Right lobe of liver (tissue), 4 donors: ENCODE measurements around the gene CRTC2.

Experiments
- POLR2A ChIP-seq: fragments of 450-650 bp; IDR thresholded peaks from one replicate; pipeline ENCODE4 v1.6.1; 2017; ENCODE audit warnings: antibody characterized with exemption, mild to moderate bottlenecking
- TF ChIP-seq, protein P1 (sequence below), 4 donors: fragments of 200-600 bp in 3 of 4; fragments of 450-650 bp in 1 of 4; IDR thresholded peaks; one replicate each; pipeline versions ENCODE4 v1.5.1 to v1.8.0; 2016 to 2022; ENCODE audit warnings: antibody characterized with exemption in 4 of 4, mild to moderate bottlenecking in 2 of 4
- donor health status: DM: no; HTN: no; CAD: no.
- donor health status: DM: no; HTN: no; CAD: no.
- donor health status: DM: no; HTN: yes; CAD: no.

DNA sequence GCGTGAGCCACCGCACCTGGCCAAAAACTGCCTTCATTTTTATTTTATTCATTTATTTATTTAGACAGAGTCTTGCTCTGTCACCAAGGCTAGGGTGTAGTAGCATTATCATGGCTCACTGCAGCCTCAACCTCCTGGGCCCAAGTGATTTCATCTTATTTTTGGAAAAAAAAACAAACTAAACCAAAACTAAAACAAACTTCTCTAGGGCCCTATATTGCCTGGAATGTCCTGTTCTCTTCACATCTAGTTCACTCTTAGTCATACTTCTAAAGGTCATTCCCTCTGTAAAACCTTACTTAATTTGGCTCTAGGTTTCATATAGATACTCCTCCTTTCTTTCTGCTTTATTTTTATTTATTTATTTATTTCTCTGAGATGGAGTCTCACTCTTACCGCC is 47.7 kb upstream of the CRTC2 start:
- TF ChIP-seq, protein P1, sequence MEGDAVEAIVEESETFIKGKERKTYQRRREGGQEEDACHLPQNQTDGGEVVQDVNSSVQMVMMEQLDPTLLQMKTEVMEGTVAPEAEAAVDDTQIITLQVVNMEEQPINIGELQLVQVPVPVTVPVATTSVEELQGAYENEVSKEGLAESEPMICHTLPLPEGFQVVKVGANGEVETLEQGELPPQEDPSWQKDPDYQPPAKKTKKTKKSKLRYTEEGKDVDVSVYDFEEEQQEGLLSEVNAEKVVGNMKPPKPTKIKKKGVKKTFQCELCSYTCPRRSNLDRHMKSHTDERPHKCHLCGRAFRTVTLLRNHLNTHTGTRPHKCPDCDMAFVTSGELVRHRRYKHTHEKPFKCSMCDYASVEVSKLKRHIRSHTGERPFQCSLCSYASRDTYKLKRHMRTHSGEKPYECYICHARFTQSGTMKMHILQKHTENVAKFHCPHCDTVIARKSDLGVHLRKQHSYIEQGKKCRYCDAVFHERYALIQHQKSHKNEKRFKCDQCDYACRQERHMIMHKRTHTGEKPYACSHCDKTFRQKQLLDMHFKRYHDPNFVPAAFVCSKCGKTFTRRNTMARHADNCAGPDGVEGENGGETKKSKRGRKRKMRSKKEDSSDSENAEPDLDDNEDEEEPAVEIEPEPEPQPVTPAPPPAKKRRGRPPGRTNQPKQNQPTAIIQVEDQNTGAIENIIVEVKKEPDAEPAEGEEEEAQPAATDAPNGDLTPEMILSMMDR (IDR thresholded peaks at IDR 0.05) = no peak
- no peak for TF ChIP-seq POLR2A
